Fibroblast of skin of back (primary cell): ENCODE data around the gene RIMBP2.

Source experiments
- DNase-seq: peaks from one replicate; pipeline ENCODE4 v3.0.0-alpha.2; 2013

Gene RIMBP2

GRCh38 chr12:130405332-130405731 lies 310.8 kb downstream of the RIMBP2 start:
- no peak for DNase-seq

- DNase-seq: no peak
Measured at GRCh38 chr12:130401703-130402102, 314.4 kb downstream of the RIMBP2 start.

- no peak for DNase-seq
Measured at GRCh38 chr12:130398100-130398848, 317.8 kb downstream of the RIMBP2 start.

GRCh38 chr12:130396667-130397066 lies 319.4 kb downstream of the RIMBP2 start:
- no peak for DNase-seq

- no peak for DNase-seq
Measured at GRCh38 chr12:130394906-130395305, 321.2 kb downstream of the RIMBP2 start.

GRCh38 chr12:130391186-130391585 lies 324.9 kb downstream of the RIMBP2 start:
- no peak for DNase-seq

GRCh38 chr12:130385193-130385592 lies 330.9 kb downstream of the RIMBP2 start:
- DNase-seq: no peak

GRCh38 chr12:130384234-130384633 lies 331.9 kb downstream of the RIMBP2 start:
- DNase-seq: no peak

GRCh38 chr12:130382818-130383217 lies 333.3 kb downstream of the RIMBP2 start:
- no peak for DNase-seq

- no peak for DNase-seq
Measured at GRCh38 chr12:130375296-130376287, 340.5 kb downstream of the RIMBP2 start.

- DNase-seq: no peak
Measured at GRCh38 chr12:130374083-130374482, 342.0 kb downstream of the RIMBP2 start.

GRCh38 chr12:130372936-130373335 lies 343.2 kb downstream of the RIMBP2 start:
- no peak for DNase-seq

GRCh38 chr12:130371296-130371695 lies 344.8 kb downstream of the RIMBP2 start:
- no peak for DNase-seq

GRCh38 chr12:130369816-130370215 lies 346.3 kb downstream of the RIMBP2 start:
- no peak for DNase-seq

- no peak for DNase-seq
Measured at GRCh38 chr12:130367523-130367922, 348.6 kb downstream of the RIMBP2 start.

- no peak for DNase-seq
Measured at GRCh38 chr12:130367003-130367402, 349.1 kb downstream of the RIMBP2 start.

GRCh38 chr12:130366159-130366558 lies 349.9 kb downstream of the RIMBP2 start:
- DNase-seq: no peak

GRCh38 chr12:130364578-130364977 lies 351.5 kb downstream of the RIMBP2 start:
- no peak for DNase-seq

- no peak for DNase-seq
Measured at GRCh38 chr12:130362060-130362459, 354.0 kb downstream of the RIMBP2 start.

- DNase-seq: no peak
Measured at GRCh38 chr12:130357729-130358330, 358.3 kb downstream of the RIMBP2 start.

- DNase-seq: no peak
Measured at GRCh38 chr12:130357241-130357640, 358.9 kb downstream of the RIMBP2 start.

GRCh38 chr12:130356222-130356621 lies 359.9 kb downstream of the RIMBP2 start:
- no peak for DNase-seq

GRCh38 chr12:130354407-130354806 lies 361.7 kb downstream of the RIMBP2 start:
- DNase-seq: no peak
